Activated CD4-positive, alpha-beta T cell treated with anti-CD3 and anti-CD28 coated beads for 24 hours (primary cell): ENCODE measurements around the gene MMP28.

ENCODE experiments used
- DNase-seq, 2 donors: peaks; one replicate each; pipeline ENCODE4 v3.0.0-alpha.2; 2020; ENCODE audit warnings: low read depth in 2 of 2

MMP28 gene

DNA sequence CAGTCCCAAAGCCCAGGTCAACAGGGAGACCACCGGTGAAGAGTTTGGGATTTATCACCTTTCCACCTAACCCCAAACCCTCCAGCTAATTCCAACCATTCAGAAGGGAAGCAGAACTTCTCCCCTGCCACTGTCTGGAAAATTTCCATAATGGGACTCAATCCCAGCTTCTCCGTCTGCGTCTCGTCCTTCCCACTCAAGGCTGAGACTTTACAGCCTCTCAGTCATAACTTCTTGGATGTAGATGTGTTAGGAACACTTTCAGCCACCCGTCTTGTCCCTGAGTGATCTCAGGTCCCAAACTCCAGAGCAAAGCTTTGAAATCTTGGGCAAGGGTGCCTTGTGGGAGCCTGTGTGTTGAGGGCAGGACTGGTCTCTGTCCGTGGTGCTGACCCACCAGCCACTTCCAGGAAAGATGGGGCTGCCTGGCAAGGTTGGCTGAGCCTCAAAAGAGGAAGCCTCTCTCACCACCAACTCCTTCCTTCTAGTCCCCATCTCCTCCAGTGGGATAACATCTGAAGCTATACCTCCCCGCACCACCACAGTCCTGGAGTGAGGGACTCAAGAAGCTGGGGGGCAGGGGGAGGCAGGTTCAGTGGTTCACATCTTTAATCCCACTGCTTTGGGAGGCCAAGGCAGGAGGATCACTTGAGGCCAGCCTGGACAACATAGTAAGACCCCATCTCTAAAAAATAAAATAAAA, 51.7 kb downstream of the MMP28 start:
- DNase-seq = no peak

DNA sequence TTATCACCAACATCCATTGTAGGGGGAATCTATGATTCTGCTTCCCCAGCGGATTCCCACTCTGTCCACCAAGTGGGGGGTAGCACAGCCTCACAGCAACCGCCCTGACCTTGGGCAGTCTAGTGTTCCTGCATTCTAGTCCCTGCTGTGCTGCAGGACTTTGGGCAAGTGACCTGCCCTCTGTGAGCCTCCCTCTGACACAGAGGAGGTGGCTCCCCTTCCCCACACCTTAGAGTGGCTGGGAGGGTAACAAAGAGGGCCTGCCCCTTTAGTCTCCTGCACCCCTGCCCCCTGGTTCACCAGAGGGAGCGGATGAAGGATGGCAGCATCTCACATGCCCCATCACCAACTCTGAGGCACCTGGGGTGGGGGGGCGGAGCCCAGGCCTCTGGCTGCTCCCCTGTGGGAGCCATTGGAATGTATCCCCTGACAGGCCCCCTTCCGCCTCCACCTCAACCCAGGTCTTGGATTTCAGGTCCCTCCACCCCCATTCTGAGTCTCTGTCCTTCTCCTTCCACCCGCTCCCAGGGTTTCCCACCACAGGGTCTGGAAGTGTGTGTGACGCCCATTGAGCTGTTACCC, 52.5 kb downstream of the MMP28 start:
- DNase-seq = no peak

DNA sequence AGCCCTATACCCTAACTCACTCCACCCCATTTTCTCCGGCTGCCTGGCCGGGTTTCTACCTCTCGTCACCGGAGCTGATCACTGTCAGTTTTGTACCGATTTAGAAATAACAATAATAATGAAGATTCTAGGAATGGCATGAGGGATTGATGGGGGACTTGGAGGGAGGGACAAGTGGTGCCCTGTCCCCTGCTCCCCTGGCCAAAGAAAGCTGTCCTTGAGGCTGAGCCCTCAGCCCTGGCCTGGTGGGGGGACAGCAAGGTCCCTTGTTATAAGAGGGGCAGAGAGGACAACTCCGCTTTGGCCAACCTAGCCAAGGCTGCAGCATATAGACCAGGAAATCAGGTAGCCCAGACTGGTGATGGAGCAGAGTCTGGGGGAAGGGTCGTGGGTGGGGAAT, 52.9 kb downstream of the MMP28 start:
- DNase-seq = no peak

DNA sequence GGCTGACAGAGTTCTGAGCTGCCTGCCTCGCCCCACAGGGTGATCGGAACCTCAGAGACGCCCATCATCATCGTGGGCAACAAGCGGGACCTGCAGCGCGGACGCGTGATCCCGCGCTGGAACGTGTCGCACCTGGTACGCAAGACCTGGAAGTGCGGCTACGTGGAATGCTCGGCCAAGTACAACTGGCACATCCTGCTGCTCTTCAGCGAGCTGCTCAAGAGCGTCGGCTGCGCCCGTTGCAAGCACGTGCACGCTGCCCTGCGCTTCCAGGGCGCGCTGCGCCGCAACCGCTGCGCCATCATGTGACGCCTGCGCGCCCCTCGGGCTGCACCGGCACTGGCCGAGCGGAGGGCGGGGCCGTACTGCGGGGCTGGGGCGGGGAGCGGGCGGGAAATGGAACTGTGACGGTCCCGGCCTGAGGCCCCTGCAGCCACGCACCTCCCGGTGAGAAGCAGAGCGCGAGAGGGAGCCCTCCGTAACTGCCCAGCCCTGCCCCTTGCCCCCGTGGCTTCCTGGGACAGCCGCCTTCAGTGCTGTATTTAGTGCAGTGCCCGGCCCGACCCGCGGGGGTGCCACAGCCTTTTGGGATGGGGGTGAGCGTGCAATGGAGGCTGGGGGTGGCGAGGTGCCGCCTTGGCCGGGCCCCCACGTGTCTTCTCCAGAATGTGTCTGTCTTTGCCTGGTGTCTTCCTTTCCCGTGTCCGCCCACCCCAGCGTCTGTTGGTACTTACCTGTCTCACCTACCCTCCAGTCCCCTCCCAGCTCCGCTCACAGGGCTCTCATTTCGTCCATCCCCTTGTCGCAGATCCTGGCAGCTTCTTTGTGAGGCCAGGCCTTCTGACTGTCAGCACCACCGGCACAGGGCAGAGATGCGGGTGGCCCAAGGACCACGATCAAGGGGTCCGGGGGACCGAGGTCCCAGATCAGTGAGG, 54.2 kb downstream of the MMP28 start:
- no peak for DNase-seq

DNA sequence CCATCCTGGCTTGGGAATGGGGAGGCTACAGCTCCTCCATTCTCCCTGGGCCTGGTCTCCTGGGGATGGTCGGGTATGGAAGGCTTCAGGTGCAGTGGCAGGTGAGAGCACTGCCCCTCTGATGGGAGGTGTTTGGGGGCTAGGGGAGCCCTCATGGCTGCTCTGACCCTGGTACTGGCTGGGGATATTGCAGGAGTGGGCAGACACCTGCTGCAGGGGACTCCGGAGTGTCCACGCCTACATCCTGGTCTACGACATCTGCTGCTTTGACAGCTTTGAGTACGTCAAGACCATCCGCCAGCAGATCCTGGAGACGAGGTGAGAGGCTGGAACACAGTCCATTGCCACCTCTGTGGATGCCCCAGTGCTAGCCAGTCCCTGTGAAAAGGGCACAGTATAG, 55.2 kb downstream of the MMP28 start:
- no peak for DNase-seq

DNA sequence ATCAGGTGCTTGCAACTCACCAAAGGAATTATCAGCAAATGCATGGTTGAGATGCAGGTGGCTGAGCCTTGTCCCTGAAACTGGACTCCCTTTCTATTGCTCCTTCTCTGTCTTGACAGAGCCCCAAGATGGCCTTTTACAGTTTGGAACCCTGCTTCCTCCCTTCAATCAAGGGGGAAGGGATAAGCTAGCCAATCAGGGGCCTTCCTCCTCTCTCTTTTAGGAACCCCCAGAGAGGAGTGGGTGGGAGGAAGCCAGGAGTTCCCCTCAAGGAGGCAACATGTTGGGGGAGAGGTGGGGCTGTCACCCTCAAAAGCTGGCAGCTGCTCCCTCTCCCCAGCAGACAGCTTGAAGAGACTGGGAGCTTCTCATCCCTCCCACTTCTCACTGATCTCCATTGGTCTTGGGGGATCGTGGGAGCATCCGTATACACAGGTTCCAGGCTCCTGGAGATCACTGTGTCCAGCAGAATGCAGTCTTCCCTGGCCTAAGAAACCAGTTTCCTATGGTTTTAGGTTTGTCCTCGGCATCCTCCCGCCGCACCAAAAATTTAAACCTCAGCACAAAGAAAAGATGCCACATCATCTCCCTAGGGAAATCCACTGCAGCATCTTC, 56.8 kb downstream of the MMP28 start:
- no peak for DNase-seq

DNA sequence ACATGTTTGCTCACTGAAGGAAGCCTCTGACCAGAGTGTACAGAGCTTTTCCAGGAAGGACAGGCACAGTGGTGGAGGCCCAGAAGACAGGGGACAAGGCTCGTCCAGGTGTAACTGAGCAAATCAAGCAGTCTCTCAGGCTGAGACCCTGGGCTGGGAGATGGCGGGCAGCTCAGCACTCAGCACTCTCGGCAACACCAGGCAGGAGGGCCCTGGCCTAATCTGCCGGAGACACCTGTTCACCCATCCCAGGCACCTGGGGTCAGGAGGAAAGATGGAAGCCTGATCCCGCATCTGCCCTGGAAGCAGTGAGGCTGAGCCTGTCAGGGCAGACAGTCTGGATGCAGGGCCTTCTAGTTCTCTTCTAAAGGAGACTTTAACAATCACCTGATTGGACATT, 59.2 kb downstream of the MMP28 start:
- no peak for DNase-seq

DNA sequence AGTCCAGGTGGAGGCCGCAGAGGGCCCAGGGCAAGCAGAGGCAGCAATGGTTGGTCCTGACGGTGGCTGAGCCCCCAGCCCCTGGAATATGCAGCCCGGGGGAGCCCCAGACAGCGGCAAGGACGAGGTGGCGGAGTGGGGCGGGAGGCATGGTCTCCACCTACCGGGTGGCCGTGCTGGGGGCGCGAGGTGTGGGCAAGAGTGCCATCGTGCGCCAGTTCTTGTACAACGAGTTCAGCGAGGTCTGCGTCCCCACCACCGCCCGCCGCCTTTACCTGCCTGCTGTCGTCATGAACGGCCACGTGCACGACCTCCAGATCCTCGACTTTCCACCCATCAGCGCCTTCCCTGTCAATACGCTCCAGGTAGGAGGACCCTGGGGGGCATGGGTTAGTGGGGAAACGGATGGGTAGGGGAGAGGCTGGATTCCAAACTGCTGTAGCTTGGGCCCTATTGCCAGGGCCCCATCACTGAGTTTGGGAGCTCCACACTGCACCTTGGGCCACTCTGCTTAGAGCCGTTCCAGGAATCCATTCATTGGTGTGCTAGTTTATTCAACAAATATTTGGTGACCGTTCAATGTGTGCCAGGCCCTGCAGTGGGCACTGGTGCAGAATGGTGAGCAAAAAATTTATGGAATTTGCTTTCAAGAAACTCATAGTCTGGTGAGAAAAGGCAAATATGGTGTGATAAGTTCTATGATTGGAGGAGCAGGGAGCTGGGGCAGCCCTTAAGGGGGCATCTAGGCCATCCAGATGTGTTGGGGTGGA, 60.2 kb downstream of the MMP28 start:
- DNase-seq = no peak

DNA sequence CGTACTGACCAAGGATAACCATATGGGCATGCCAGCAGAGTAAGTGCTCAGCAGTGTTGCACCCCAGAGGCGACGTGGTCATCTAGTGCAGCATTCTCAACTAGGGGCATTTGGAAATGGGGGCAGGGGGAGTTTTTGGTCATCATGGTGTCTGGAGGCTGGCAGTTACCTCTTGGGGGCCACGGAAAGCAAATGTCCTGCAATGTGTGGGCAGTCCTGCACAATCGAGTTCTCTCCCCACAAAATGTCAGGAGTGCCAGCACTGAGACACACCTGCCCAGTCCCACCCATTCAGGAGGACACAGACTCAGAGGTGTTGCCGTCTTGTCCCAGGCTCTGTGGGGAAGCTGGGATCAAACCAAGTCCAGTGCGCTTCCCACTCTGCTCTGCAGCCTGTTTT, 61.0 kb downstream of the MMP28 start:
- no peak for DNase-seq

DNA sequence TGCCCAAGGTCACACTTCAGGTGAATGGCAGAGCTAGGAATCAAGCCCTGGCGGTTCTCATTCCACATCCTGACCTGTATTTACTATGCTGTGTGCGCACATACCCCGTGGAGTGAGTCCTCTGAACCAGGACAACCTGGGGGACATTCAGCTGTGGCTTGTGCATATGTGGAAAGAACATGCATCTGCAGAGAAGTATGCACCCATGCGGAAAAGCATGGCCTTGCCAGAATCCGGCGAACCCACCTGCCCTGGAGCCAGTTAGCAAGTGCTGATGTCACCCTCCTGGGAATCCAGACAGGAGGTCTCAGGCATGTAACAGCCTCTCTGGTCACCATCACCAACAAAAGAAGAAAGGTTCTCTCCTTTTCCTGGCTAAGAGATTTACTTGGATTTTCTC, 62.1 kb downstream of the MMP28 start:
- no peak for DNase-seq

DNA sequence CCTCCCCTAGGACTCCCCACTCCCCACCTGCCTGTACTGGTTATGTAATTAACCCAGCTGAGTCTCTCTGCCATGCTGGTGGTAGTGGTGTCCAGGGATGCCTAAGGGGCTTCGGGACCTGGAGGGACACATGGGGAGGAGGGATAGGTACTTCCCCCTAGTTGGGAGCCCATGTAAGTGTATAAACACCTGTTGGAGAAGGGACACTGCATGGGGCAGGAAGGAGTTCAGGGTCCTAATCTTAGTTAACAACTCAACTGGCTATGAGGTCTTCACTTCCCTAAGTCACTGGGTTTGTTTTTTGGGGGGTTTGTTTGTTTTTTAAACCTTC, 62.7 kb downstream of the MMP28 start:
- DNase-seq = no peak

DNA sequence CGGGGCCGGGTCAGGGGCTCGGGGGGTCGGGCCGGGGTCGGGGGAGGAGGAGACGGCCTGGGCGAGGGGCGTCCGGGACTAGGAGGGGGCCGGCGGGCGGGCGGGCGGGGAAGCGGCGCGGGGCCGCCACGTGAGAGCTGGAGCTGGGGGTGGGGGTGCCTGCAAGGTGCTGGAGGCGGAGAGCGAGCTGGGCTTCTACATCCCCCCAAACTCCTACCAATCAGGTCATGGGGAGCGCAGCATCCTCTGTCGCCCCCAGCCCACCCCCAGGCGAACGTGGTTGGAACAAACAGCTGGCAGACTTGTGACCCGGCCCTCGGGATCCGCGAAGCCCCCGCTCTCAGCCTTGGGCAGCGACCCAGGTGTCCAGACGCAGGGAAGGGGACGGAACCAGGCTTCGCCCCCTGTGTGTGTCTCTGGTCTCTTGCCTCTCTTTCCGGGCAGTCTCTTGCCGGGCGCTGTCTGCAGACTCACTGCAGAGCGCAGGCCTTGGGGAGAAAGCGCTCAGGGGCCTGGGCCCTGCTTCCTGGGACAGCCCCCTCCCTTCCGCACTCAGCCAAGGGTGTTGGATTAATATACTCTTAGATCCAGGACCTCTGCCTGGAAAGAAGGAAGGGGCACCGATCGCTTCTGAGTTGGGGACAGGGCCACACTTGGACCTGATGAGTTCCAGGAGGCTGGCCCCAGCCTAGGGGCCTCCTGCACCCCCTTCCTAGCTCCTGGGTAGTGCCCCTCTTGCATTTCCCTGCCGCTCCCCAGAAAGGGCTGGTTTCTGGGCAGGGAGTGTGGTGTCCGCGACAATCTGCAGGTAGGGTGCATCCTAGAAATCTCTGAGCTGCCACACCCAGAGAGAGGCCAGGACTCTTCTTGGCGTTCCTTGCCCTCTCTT, 63.3 kb downstream of the MMP28 start:
- no peak for DNase-seq

DNA sequence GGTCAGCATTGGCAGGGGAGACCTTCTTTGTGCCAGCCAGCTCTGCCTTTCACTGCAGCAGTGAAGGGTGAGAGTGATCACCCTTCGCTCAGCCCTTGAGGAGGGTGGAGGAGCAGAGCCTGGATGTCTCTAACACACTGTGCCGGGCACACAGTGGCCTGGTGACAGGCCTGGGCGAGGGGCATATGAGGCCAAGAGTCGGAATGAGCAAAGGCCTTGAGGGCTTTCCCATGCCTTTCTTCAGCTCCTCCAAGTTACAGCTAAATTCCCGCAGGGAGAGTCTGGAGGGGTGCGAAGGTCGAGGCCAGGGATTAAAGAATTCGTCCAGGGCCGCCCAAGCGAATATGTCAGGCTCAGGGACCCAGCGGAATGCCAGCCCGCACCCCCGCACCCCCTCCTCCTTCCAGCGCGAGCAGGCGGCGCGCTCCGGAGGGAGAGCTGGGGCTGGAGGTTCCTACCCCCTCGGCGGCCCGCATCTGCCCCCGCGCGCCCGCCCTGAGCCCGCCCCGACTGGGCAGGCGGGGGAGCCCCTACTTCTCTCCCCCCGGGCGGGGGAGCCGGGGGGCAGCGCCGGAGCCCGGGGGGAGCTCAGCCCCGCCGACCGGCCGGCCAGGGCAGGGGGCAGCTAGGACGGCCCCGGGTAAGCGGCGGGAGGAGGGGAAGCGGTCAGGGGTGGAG, 64.1 kb downstream of the MMP28 start, which contains the start of gene RASL10B:
Gene RASL10B (plus strand): TSS at position 401 of the 678 bp plus-strand sequence. CDS start 3,546 bp downstream, outside the sequence.
- peak; percentile 42 to 44 for DNase-seq

DNA sequence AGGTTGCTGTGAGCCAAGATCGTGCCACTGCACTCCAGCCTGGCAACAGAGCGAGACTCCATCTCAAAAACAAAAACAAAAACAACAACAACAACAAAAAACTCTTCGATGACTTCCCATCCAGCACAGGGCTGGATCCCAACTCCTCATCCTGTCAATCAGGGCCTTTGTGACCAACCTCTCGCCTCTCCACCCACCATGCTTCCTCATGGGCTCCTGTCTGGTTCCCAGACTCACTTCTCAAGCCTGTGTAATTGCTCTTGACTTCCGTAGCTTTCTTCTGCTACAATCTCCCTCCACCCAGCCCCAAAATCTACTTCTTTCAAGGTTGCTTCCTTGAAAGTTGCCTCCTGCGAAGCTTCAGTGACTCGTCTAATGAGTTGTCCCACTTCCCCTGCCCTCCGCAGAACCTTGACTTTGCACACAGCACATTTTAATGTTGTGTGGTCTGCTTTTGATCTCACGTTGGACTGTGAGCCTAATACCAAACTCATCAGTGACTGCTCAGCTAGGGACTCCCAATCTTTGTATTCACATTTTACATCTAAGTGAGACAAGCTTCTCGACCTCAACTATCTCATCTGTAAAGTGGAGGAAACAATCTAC, 64.9 kb downstream of the MMP28 start:
- no peak for DNase-seq

DNA sequence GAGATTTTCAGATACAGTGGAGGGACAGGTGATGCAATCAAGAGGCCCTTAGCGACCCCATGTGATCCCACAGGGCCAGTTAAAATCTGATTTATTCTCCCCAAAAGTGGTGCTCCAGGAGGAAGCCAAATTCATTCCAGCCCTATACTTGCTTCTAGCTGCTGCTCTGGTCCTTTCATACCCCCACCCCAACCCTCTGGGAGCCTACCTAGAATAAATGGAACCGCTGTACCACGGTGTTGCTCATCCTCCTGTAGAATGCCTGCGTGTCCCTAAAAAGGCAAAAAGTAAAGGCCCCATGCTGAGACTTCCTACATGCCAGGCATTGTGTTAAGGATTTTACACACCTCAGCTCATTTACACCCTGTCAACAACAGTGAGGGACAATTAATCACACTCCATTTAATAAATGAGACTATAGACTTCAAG, 66.0 kb downstream of the MMP28 start:
- no peak for DNase-seq

DNA sequence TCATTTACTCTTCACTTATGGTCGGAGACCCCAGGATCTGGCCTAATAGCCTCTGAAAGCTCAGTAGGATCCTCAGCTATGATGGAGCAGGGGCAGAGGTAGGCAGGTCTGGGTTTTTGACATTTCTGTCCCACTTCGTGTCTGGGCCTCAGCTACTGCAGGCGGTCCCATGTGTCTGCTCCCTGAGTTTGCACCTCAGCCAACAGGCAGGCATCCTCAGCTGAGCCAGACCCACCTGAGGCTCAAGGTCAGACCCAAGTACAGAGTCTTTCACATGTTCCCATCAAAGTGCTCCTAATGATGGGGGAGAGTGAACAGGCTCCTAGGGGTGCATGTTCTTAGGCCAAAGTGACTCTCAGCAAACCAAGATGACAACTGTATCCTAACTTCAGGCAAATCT, 66.9 kb downstream of the MMP28 start:
- DNase-seq = no peak

DNA sequence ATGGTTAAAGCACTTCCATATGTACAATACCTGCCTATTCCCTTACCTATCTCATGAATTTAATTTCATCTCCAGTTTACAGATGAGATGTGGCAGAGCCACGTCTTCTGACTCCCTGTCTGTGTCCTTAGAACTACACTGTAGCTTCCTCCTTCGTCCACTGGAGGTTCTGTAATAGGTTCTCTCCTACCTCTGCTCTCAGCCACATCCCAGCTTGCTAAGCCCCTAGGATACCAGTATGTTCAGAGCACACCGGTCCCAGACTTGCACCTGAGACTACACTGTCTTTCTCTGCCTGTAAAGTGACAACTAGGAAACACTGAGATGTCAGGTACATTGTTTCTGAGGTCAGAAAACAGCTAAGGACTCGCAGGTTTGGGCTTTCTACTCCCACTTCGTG, 67.8 kb downstream of the MMP28 start:
- no peak for DNase-seq

DNA sequence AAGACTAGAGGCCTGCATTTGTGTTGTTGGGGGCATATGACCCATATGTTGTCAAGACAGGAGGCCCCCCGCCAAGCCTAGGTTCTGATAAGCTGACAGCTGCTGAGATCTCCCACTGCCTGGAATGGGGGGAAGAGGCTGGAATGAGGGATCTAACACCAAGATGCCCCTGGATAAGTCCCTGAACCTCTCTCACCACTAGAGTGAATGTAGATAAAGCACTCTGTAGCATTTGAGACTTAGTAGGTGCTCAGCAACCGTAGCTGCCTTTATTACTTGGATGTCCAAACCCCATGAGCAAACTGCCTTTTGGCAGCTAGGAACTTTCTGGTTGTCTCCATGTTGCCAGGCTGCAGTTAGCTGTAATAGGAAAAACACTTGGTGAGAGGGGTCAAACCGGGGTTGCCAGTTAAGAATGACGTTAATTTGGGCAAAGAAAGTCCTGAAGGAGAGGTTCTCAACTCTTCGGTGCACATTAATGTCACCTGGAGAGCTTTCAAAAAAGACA, 68.4 kb downstream of the MMP28 start:
- DNase-seq = no peak
